GM12872 (cell line): Measurements from ENCODE around the gene GLCE.
A peak's percentile ranks its signal among the peaks of the same experiment; 100 is the strongest.

Source experiments
- CTCF ChIP-seq: IDR thresholded peaks from 3 replicates; pipeline ENCODE4 v1.5.1; 2011; ENCODE audit warnings: low read depth, mild to moderate bottlenecking, low read length, moderate library complexity; ENCODE audit not compliant: insufficient read depth

Gene GLCE

GRCh38 chr15:69232144-69232543, 71.7 kb downstream of the GLCE start:
- TF ChIP-seq CTCF = no peak

- TF ChIP-seq CTCF = no peak
Observed at GRCh38 chr15:69232765-69233164, 72.3 kb downstream of the GLCE start.

- no peak for TF ChIP-seq CTCF
Observed at GRCh38 chr15:69234676-69235075, 74.2 kb downstream of the GLCE start.

GRCh38 chr15:69236505-69236904, 76.1 kb downstream of the GLCE start:
- no peak for TF ChIP-seq CTCF

- TF ChIP-seq CTCF = no peak
Observed at GRCh38 chr15:69237718-69238117, 77.3 kb downstream of the GLCE start.

GRCh38 chr15:69244798-69245197, 84.4 kb downstream of the GLCE start:
- TF ChIP-seq CTCF = no peak

- TF ChIP-seq CTCF = no peak
Observed at GRCh38 chr15:69253156-69253555, 92.7 kb downstream of the GLCE start.

GRCh38 chr15:69265347-69265955, 105.0 kb downstream of the GLCE start:
- peak; percentile 47 for TF ChIP-seq CTCF
